ENCODE data around the gene PDAP1. TPM values are rescaled to one million over a fixed set of nuclear protein-coding genes. Genes with fewer than 3 reads are reported as not detected.

PDAP1 gene
- total RNA-seq, 4 donors from 2014 or later, result 65.4 to 107 (median 68.8) TPM

DNA sequence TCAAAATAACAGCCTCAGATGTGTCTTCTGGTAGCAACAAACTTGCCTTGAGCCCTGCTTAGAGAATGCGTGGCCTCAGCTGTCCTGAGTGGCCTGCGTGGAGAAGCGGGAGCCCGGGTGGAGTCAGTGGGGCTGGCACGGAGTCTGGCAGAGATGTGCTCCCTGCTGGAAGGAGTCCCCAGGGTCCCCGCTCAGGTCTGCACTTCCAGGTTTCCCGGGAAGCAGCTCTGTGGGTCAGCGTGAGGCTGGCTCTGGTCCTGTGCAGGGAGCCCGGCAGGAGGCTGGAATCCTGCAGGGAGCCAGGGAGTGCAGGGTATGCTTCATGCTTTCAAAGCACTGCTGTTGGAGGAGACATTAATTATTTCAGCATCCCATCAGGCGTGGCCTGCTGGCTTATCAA, 40.5 kb upstream of the PDAP1 start:
- H3K27ac ChIP-seq, result no peak overlapping the region
- DNase-seq (ENCODE audit: low spot score in 2 of 2), result no peak
- no peaks in the 10 kb centered on the region for H3K4me1 ChIP-seq
- H3K27me3 ChIP-seq, result no peaks in the 10 kb centered on the region
- peaks cover 6 to 100% (median 32%) of the 10 kb centered on the region in 3 donors for H3K36me3 ChIP-seq
- H3K4me3 ChIP-seq, result no peak overlapping the region
- no peaks in the 10 kb centered on the region for H3K9me3 ChIP-seq
- TF ChIP-seq, protein P1, sequence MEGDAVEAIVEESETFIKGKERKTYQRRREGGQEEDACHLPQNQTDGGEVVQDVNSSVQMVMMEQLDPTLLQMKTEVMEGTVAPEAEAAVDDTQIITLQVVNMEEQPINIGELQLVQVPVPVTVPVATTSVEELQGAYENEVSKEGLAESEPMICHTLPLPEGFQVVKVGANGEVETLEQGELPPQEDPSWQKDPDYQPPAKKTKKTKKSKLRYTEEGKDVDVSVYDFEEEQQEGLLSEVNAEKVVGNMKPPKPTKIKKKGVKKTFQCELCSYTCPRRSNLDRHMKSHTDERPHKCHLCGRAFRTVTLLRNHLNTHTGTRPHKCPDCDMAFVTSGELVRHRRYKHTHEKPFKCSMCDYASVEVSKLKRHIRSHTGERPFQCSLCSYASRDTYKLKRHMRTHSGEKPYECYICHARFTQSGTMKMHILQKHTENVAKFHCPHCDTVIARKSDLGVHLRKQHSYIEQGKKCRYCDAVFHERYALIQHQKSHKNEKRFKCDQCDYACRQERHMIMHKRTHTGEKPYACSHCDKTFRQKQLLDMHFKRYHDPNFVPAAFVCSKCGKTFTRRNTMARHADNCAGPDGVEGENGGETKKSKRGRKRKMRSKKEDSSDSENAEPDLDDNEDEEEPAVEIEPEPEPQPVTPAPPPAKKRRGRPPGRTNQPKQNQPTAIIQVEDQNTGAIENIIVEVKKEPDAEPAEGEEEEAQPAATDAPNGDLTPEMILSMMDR (IDR thresholded peaks at IDR 0.05), result no peak
- TF ChIP-seq POLR2A (IDR thresholded peaks at IDR 0.05), result no peak
- 91 to 100% methylated on average over 7 to 10 of the region's 10 CpGs for WGBS, 2 donors

DNA sequence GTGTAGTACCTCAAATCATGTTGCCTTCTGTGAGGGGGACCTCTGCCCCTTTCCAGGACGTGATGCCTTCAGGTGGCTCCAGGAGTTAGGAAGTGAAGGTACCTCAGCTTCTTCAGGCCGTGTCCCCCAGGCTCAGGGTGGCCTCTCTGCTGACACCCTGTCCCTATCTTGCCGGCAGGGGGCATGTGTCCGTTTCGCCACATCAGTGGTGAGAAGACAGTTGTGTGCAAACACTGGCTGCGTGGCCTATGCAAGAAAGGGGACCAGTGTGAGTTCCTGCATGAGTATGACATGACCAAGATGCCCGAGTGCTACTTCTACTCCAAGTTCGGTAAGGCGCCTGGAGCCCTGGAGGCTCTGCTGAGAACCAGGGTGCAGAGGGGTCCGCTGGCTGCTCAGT, 39.5 kb upstream of the PDAP1 start:
- no peak overlapping the region for H3K4me3 ChIP-seq
- no peak for DNase-seq (ENCODE audit: low spot score in 2 of 2)
- H3K36me3 ChIP-seq, result peaks cover 6 to 100% (median 32%) of the 10 kb centered on the region in 3 donors
- peaks cover 0 to 5% (median 0%) of the 10 kb centered on the region in 4 donors for H3K4me1 ChIP-seq
- H3K9me3 ChIP-seq, result no peaks in the 10 kb centered on the region
- no peaks in the 10 kb centered on the region for H3K27me3 ChIP-seq
- 85 to 92% methylated on average over 10 of the region's 10 CpGs for WGBS, 2 donors
- no peak overlapping the region for H3K27ac ChIP-seq
- TF ChIP-seq EP300 (IDR thresholded peaks at IDR 0.05) (no peak), POLR2A (IDR thresholded peaks at IDR 0.05) (no peak)
- TF ChIP-seq, protein P1 (IDR thresholded peaks at IDR 0.05), result no peak

DNA sequence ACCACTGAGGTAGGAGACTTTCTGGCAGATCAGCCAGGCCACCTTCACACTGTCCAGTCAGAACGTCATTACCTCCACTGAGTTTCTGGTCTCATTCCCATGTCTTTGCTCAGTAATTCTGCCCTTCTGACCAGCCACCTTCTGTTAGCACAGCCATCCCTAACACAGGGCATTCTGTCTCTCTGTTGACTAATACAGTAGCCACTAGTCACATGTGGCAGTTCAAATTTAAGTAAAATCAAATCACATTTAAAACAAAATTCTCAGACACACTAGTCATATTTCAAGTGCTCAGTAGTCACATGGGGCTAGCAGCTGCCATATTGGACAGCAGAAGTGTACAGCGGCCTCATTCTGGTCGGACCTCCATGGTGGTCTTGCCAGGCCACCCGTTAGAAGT, 37.7 kb upstream of the PDAP1 start:
- TF ChIP-seq EP300 (IDR thresholded peaks at IDR 0.05), result no peak
- TF ChIP-seq, protein P1 (IDR thresholded peaks at IDR 0.05), result no peak
- no peak for TF ChIP-seq POLR2A (IDR thresholded peaks at IDR 0.05)
- Histone ChIP-seq H3K27me3 (no peaks in the 10 kb centered on the region), H3K4me3 (no peak overlapping the region), H3K36me3 (peaks cover 6 to 85% (median 32%) of the 10 kb centered on the region in 3 donors), H3K9me3 (no peaks in the 10 kb centered on the region), H3K4me1 (peaks cover 0 to 24% (median 9%) of the 10 kb centered on the region in 4 donors), H3K27ac (no peak overlapping the region)
- 84 to 88% methylated on average over 4 of the region's 4 CpGs for WGBS, 2 donors
- DNase-seq (ENCODE audit: low spot score in 2 of 2), result no peak

DNA sequence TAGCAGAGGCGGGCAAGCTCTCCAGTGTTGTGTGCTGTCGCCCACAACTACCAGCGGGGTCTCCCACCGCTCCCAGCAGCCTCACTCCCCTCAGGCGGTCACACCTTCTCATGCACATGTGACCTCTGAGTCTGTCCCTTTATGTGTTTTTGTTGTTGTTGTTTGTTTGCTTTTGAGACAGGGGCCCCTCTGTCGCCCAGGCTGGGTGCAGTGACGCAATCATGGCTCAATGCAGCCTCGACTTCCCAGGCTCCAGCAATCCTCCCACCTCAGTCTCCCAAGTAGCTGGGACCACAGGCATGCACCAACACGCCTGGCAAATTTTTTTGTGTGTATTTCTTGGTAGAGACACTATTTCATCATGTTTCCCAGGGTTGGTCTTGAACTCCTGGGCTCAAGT, 31.8 kb upstream of the PDAP1 start:
- H3K4me3 ChIP-seq, result peak overlapping the region in 3 of 4 donors; percentile 99
- peak overlapping the region in 1 of 4 donors; percentile 95 for H3K27ac ChIP-seq
- WGBS, 2 donors, result 70 to 71% methylated on average over 9 of the region's 9 CpGs
- H3K9me3 ChIP-seq, result no peaks in the 10 kb centered on the region
- H3K27me3 ChIP-seq, result no peaks in the 10 kb centered on the region
- no peak for DNase-seq (ENCODE audit: low spot score in 2 of 2)
- peaks cover 0 to 59% (median 29%) of the 10 kb centered on the region in 4 donors for H3K4me1 ChIP-seq
- no peak for TF ChIP-seq POLR2A (IDR thresholded peaks at IDR 0.05)
- TF ChIP-seq, protein P1 (IDR thresholded peaks at IDR 0.05), result no peak
- no peak for TF ChIP-seq EP300 (IDR thresholded peaks at IDR 0.05)
- H3K36me3 ChIP-seq, result peaks cover 4 to 32% (median 6%) of the 10 kb centered on the region in 3 donors

DNA sequence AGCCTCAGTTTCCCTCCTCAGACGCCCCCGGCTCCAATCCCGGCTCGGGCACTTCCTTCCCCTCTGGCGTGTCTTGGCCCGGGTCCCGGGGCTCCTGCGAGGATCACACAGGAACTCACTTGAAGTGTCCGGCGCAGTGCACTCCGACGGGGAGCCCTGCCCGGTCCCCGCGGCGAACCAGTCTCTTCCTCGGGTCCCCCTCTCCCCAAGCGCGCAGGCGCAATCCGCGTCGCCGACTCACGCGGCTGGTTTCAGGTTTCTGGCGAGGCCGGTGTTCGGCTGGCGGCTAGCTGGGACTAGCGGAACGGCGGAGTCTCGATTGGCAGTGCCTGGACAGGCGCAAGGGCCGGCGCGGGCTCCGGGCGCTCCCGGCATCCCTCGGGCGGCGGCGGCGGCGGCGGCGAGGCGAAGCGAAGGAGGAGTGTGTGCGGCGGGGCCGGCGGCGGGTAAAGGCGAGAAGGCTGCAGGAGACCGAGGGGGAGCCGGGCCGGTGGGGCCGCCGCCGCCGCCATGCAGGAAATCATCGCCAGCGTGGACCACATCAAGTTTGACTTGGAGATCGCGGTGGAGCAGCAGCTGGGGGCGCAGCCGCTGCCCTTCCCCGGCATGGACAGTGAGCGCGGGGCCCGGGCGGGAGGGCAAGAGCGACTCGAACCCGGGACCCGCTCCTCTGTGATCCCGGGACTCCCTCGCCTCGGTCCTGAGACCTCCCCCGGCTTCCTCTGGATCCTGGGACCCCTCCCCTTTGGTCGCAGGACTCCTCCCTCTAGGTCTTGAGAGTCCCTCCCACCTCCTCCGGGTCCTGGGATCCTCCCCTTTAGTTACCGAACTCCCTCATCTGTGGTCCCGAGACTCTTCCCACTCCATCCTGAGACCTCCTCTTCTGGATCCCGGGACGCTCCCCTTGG, 30.4 kb upstream of the PDAP1 start, which contains the start of the genes CPSF4 and PTCD1:
Gene CPSF4 (plus strand): TSS at position 371 of the 908 bp plus-strand sequence. CDS start 140 bp downstream, at position 511.
Gene PTCD1 (minus strand): TSS at position 226 of the 908 bp plus-strand sequence. CDS start 3,556 bp downstream, outside the sequence.
- H3K27me3 ChIP-seq, result no peaks in the 10 kb centered on the region
- peak in 1 of 2 donors; percentile 54 for TF ChIP-seq POLR2A (IDR thresholded peaks at IDR 0.05)
- peak in 1 of 2 donors; percentile 88 for TF ChIP-seq EP300 (IDR thresholded peaks at IDR 0.05)
- TF ChIP-seq, protein P1 (IDR thresholded peaks at IDR 0.05), result peak in 2 of 5 experiments; percentile 13 to 60
- peaks cover 0 to 32% (median 0%) of the 10 kb centered on the region in 3 donors for H3K36me3 ChIP-seq
- H3K27ac ChIP-seq, result peak within 1 kb of the TSS; percentile 78 to 96 (median 88)
- H3K4me1 ChIP-seq, result peaks cover 0 to 59% (median 29%) of the 10 kb centered on the region in 4 donors
- peak within 1 kb of the TSS; percentile 83 to 99 (median 99) for H3K4me3 ChIP-seq
- no peaks in the 10 kb centered on the region for H3K9me3 ChIP-seq
- 0 to 1% methylated on average over 17 to 32 of the region's 89 CpGs for WGBS, 2 donors
- peak; percentile 82 for DNase-seq (ENCODE audit: low spot score in 2 of 2)

Data from tibial nerve (tissue), 4 donors.